Lung (tissue), 12 donors: ENCODE results near the gene BCL7A. TPM values are rescaled to one million over a fixed set of nuclear protein-coding genes. Genes with fewer than 3 reads are reported as not detected.

ENCODE experiments used
- ATAC-seq: fragments of 200-7000 bp; cut with Tn5 transposase; one replicate; pipeline ENCODE4 v1.9.1; 2020; ENCODE audit warnings: moderate number of reproducible peaks; ENCODE audit not compliant: insufficient read depth, low FRiP score
- DNase-seq, 3 donors: peaks; one replicate each; pipeline ENCODE4 v3.0.0-alpha.2; 2013 to 2017
- H3K27ac ChIP-seq, 2 donors: one replicate each; pipeline ENCODE4 v1.5.1; 2013; ENCODE audit warnings: mild to moderate bottlenecking in 2 of 2, moderate library complexity in 2 of 2, control low read depth in 1 of 2, inconsistent platforms in 1 of 2, low read depth in 1 of 2, low read length in 1 of 2
- H3K27me3 ChIP-seq, 3 donors: one replicate each; pipeline ENCODE4 v1.5.1; 2013; ENCODE audit warnings: low read length in 2 of 3; ENCODE audit not compliant: control insufficient read depth in 3 of 3, insufficient read depth in 3 of 3
- H3K36me3 ChIP-seq, 4 donors: one replicate each; pipeline ENCODE4 v1.5.1; 2013; ENCODE audit warnings: low read length in 4 of 4, mild to moderate bottlenecking in 1 of 4, moderate library complexity in 1 of 4; ENCODE audit not compliant: control insufficient read depth in 4 of 4, insufficient read depth in 4 of 4
- H3K4me1 ChIP-seq, 5 donors: one replicate each; pipeline ENCODE4 v1.5.1; 2013; ENCODE audit warnings: low read length in 5 of 5, mild to moderate bottlenecking in 2 of 5, moderate library complexity in 1 of 5; ENCODE audit not compliant: control insufficient read depth in 5 of 5, insufficient read depth in 5 of 5
- H3K4me3 ChIP-seq: one replicate; pipeline ENCODE4 v1.5.1; 2013; ENCODE audit warnings: mild to moderate bottlenecking, control low read depth, moderate library complexity
- H3K9ac ChIP-seq, 2 donors: one replicate each; pipeline ENCODE4 v1.5.1; 2013; ENCODE audit warnings: low read length in 2 of 2, control low read depth in 1 of 2; ENCODE audit not compliant: insufficient read depth in 1 of 2
- H3K9me3 ChIP-seq, 4 donors: one replicate each; pipeline ENCODE4 v1.5.1; 2013; ENCODE audit warnings: low read length in 3 of 4, mild to moderate bottlenecking in 1 of 4, moderate library complexity in 1 of 4; ENCODE audit not compliant: control insufficient read depth in 4 of 4, insufficient read depth in 3 of 4
- whole genome bisulfite sequencing, 2 donors: extraction: QIAGEN DNeasy Blood & Tissue Kit; methylation state at CpG; one replicate each; pipeline ENCODE4 v1.1.7; 2013; 5-methylcytosine and 5-hydroxymethylcytosine counted together
- polyA plus RNA-seq, 2 donors: library from polyadenylated mRNA; stranded (reverse); fragments of 200-250 nt; gene quantifications; one replicate each; pipeline ENCODE4 v1.2.1, GENCODE V29; 2013
- total RNA-seq, 2 donors: library from RNA; depleted of rRNA in 1 of 2; stranded (reverse); fragments of >200 nt in 1 of 2; gene quantifications; one replicate each; pipeline ENCODE4 v1.2.1, GENCODE V29; 2014 to 2021
- TF ChIP-seq, protein P1 (sequence below): IDR thresholded peaks from 2 replicates; pipeline ENCODE4 v1.5.1; 2012; ENCODE audit warnings: mild to moderate bottlenecking; ENCODE audit errors: control extremely low read depth, extremely low read depth
- donor health status: control.
- donor health status: control.
- donor health status: Bipolar disorder and iron deficiency.
- donor health status: healthy.
- donor health status: DM: yes; HTN: yes; CAD: no.

BCL7A gene
- total and polyA plus RNA-seq, 4 donors: 3.4 to 21.2 (median 8.8) TPM

GRCh38 chr12:122073815-122074214 is 52.1 kb downstream of the BCL7A start:
- Histone ChIP-seq H3K27me3 (no peaks in the 10 kb centered on the region), H3K36me3 (no peaks in the 10 kb centered on the region), H3K4me3 (no peak overlapping the region), H3K27ac (no peak overlapping the region), H3K4me1 (peaks cover 0 to 29% (median 8%) of the 10 kb centered on the region in 5 donors), H3K9ac (no peak overlapping the region), H3K9me3 (no peaks in the 10 kb centered on the region)
- TF ChIP-seq, protein P1, sequence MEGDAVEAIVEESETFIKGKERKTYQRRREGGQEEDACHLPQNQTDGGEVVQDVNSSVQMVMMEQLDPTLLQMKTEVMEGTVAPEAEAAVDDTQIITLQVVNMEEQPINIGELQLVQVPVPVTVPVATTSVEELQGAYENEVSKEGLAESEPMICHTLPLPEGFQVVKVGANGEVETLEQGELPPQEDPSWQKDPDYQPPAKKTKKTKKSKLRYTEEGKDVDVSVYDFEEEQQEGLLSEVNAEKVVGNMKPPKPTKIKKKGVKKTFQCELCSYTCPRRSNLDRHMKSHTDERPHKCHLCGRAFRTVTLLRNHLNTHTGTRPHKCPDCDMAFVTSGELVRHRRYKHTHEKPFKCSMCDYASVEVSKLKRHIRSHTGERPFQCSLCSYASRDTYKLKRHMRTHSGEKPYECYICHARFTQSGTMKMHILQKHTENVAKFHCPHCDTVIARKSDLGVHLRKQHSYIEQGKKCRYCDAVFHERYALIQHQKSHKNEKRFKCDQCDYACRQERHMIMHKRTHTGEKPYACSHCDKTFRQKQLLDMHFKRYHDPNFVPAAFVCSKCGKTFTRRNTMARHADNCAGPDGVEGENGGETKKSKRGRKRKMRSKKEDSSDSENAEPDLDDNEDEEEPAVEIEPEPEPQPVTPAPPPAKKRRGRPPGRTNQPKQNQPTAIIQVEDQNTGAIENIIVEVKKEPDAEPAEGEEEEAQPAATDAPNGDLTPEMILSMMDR: no peak
- no peak for DNase-seq
- no peak for ATAC-seq
- WGBS, 2 donors: 97 to 98% methylated on average over 1 of the region's 1 CpG

DNA sequence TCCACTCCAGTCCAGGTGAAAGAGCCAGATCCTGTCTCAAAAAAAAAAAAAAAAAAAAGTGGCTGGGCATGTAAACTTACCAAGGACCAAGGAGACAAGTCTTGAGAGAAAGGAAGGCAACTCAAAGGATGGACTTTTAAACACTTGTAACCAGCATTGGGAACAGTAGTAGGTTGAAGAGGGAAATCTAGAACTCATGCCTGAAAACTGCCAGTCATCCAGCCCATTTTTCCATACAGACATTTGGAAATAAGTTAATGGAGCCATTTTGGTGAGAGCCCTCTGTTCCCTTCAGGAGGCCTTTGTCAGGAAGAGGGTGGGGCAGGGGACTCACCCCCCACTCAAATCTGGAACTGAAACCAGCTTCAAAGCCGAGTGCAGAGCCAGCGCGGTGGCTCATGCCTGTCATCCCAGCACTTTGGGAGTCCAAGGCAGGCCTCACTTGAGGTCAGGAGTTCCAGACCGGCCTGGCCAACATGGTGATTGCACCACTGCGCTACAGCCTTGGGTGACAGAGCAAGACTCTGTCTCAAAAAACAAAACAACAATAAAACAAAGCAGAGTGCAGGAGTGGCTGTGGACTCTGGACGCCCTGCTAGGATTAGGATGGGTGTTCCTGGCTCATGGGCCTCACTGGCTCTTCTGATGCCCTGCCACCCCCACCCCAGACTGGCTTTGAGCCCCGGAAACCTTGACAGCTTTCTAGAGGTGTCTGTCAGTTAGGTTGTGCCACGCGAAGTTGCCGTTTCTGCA is 55.2 kb downstream of the BCL7A start:
- H3K36me3 ChIP-seq: peaks cover 0 to 8% (median 0%) of the 10 kb centered on the region in 4 donors
- H3K4me3 ChIP-seq: no peak overlapping the region
- H3K4me1 ChIP-seq: peaks cover 0 to 43% (median 10%) of the 10 kb centered on the region in 5 donors
- 82 to 84% methylated on average over 10 of the region's 10 CpGs for WGBS, 2 donors
- H3K27me3 ChIP-seq: no peaks in the 10 kb centered on the region
- DNase-seq: no peak
- TF ChIP-seq, protein P1: no peak
- H3K9ac ChIP-seq: no peak overlapping the region
- H3K27ac ChIP-seq: no peak overlapping the region
- H3K9me3 ChIP-seq: no peaks in the 10 kb centered on the region
- no peak for ATAC-seq

GRCh38 chr12:122078141-122079032 is 56.7 kb downstream of the BCL7A start, which contains the start of gene MLXIP:
TSS of gene MLXIP (plus strand) at chr12:122078756. CDS start at chr12:122078854, 98 bp downstream.
- peak; percentile 74 for ATAC-seq
- Histone ChIP-seq H3K4me3 (peak within 1 kb of the TSS; percentile 87), H3K36me3 (peaks cover 0 to 8% (median 0%) of the 10 kb centered on the region in 4 donors), H3K27ac (peak within 1 kb of the TSS; percentile 88 to 95), H3K9me3 (no peaks in the 10 kb centered on the region), H3K27me3 (no peaks in the 10 kb centered on the region), H3K9ac (peak within 1 kb of the TSS; percentile 72 to 81), H3K4me1 (peaks cover 11 to 42% (median 16%) of the 10 kb centered on the region in 5 donors)
- peak; percentile 95 to 97 (median 95) for DNase-seq
- WGBS, 2 donors: 0 to 1% methylated on average over 64 to 113 of the region's 113 CpGs
- TF ChIP-seq, protein P1: no peak
